IPS-15b (cell line): Measurements from ENCODE around the gene PLEKHH2.
A peak's percentile ranks its signal among the peaks of the same experiment; 100 is the strongest.
"Not testable (repeated sequence)": the region's sequence is repeated elsewhere in the genome, so short reads cannot be mapped to it uniquely, and the experiment has no call there.

ENCODE experiments used
- H3K27me3 ChIP-seq: one replicate; pipeline ENCODE4 v1.6.1; 2013; ENCODE audit warnings: low read length; ENCODE audit not compliant: control insufficient read depth, insufficient read depth
- H3K36me3 ChIP-seq: one replicate; pipeline ENCODE4 v1.6.1; 2013; ENCODE audit warnings: low read length; ENCODE audit not compliant: control insufficient read depth, insufficient read depth
- H3K4me1 ChIP-seq: one replicate; pipeline ENCODE4 v1.6.1; 2013; ENCODE audit warnings: mild to moderate bottlenecking, low read length; ENCODE audit not compliant: control insufficient read depth, insufficient read depth
- H3K4me3 ChIP-seq: one replicate; pipeline ENCODE4 v1.5.1; 2013; ENCODE audit warnings: low read depth, low read length
- H3K9ac ChIP-seq: one replicate; pipeline ENCODE4 v1.6.1; 2013; ENCODE audit warnings: low read depth, mild to moderate bottlenecking, low read length
- H3K9me3 ChIP-seq: one replicate; pipeline ENCODE4 v1.6.1; 2013; ENCODE audit warnings: mild to moderate bottlenecking, low read length; ENCODE audit not compliant: control insufficient read depth, insufficient read depth

The PLEKHH2 gene

GRCh38 chr2:43648994-43649701 lies 12.1 kb downstream of the PLEKHH2 start:
- Histone ChIP-seq H3K36me3 (no peaks in the 10 kb centered on the region), H3K4me1 (no peaks in the 10 kb centered on the region), H3K4me3 (no peak overlapping the region), H3K9me3 (no peaks in the 10 kb centered on the region), H3K27me3 (no peaks in the 10 kb centered on the region), H3K9ac (no peak overlapping the region)

DNA sequence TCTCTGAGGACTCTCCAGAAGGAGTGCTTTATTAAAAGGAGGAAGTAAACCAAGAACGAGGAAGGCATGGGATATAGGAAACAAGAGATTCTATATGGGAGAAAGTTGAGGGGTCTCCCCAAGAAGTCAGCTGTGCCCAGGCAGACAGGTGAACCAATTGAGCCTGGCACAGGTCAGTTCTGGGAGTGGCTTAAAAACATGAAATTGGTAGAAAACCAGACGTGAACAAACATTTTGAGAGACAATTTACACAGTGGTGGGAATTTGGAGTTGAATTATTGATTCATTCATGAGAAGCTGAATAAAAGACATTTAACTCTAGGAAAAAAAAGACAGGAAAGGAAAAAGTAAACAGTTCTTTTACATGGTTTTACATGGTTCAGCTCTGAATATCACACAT lies 16.4 kb downstream of the PLEKHH2 start:
- no peak overlapping the region for H3K9ac ChIP-seq
- H3K27me3 ChIP-seq, result no peaks in the 10 kb centered on the region
- no peaks in the 10 kb centered on the region for H3K4me1 ChIP-seq
- H3K4me3 ChIP-seq, result no peak overlapping the region
- H3K9me3 ChIP-seq, result no peaks in the 10 kb centered on the region
- H3K36me3 ChIP-seq, result no peaks in the 10 kb centered on the region

DNA sequence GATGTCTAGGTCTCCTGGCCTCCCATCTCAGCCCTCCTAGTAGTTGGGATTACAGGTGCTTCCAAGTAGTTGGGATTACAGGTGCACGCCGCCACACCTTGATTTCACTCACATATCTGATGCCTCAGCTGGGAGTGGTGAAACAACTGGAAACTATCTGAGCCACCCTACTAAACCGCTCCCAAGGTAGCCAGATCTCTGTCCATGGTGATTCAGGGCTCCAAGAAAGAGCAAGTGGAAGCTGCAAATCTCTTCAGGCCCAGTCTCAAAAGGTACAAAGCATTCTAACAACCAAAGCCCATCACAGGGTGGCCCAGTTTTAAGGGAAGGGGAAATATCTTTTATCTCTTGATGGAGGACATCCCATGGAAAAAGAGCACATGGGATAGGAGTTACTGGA lies 20.2 kb downstream of the PLEKHH2 start:
- Histone ChIP-seq H3K9me3 (no peaks in the 10 kb centered on the region), H3K27me3 (no peaks in the 10 kb centered on the region), H3K4me3 (no peak overlapping the region), H3K9ac (no peak overlapping the region), H3K36me3 (no peaks in the 10 kb centered on the region), H3K4me1 (no peaks in the 10 kb centered on the region)

- Histone ChIP-seq H3K4me3 (peak overlapping the region; percentile 70), H3K4me1 (no peaks in the 10 kb centered on the region), H3K9me3 (no peaks in the 10 kb centered on the region), H3K27me3 (no peaks in the 10 kb centered on the region), H3K9ac (no peak overlapping the region), H3K36me3 (no peaks in the 10 kb centered on the region)
Observed at GRCh38 chr2:43675646-43676321, 38.7 kb downstream of the PLEKHH2 start.

- Histone ChIP-seq H3K9me3 (no peaks in the 10 kb centered on the region), H3K9ac (no peak within 1 kb of the TSS), H3K27me3 (no peaks in the 10 kb centered on the region), H3K36me3 (no peaks in the 10 kb centered on the region), H3K4me3 (peak within 1 kb of the TSS; percentile 70), H3K4me1 (no peaks in the 10 kb centered on the region)
Observed at GRCh38 chr2:43676322-43677050, 39.4 kb downstream of the PLEKHH2 start, which contains the start of gene C1GALT1C1L. C1GALT1C1L (minus strand) TSS chr2:43676429; CDS start chr2:43676322, 107 bp downstream.

- not testable (repeated sequence) for H3K36me3 ChIP-seq, H3K9me3 ChIP-seq, H3K27me3 ChIP-seq, H3K9ac ChIP-seq, H3K4me1 ChIP-seq, H3K4me3 ChIP-seq
Observed at GRCh38 chr2:43677783-43678182, 40.7 kb downstream of the PLEKHH2 start.

GRCh38 chr2:43685357-43685756 lies 48.3 kb downstream of the PLEKHH2 start:
- no peaks in the 10 kb centered on the region for H3K4me1 ChIP-seq
- H3K4me3 ChIP-seq, result no peak overlapping the region
- no peaks in the 10 kb centered on the region for H3K36me3 ChIP-seq
- no peaks in the 10 kb centered on the region for H3K9me3 ChIP-seq
- no peaks in the 10 kb centered on the region for H3K27me3 ChIP-seq
- H3K9ac ChIP-seq, result no peak overlapping the region

- H3K4me1 ChIP-seq, result no peaks in the 10 kb centered on the region
- no peaks in the 10 kb centered on the region for H3K36me3 ChIP-seq
- H3K9ac ChIP-seq, result no peak overlapping the region
- no peaks in the 10 kb centered on the region for H3K27me3 ChIP-seq
- no peak overlapping the region for H3K4me3 ChIP-seq
- no peaks in the 10 kb centered on the region for H3K9me3 ChIP-seq
Observed at GRCh38 chr2:43689999-43690398, 52.9 kb downstream of the PLEKHH2 start.

DNA sequence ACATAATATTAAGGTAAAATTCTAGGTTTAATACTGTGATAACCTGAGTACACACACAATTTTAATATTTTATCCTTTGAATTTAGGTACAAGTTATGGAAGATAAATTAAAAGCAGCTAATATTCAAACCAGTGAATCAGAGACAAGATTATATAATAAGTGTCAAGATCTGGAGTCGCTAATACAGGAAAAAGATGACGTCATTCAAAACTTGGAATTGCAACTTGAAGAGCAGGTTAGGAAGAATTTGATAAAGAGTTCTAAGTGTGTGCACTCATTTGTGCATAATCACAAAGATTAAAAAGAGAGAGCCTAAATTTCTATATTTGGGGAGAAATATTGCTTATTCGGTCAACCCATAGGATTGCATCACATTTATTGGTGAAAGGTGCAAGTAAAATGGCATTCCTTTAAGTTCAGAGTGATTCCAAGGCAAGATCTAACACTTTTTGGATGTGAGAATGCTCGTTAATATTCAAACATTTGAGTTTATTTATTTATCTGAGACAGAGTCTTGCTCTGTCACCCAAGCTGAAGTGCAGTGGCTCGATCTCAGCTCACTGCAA lies 55.5 kb downstream of the PLEKHH2 start:
- no peaks in the 10 kb centered on the region for H3K27me3 ChIP-seq
- H3K4me3 ChIP-seq, result no peak overlapping the region
- no peaks in the 10 kb centered on the region for H3K36me3 ChIP-seq
- H3K4me1 ChIP-seq, result no peaks in the 10 kb centered on the region
- H3K9ac ChIP-seq, result no peak overlapping the region
- H3K9me3 ChIP-seq, result no peaks in the 10 kb centered on the region

- not testable (repeated sequence) for H3K9ac ChIP-seq, H3K27me3 ChIP-seq, H3K4me3 ChIP-seq, H3K4me1 ChIP-seq, H3K9me3 ChIP-seq, H3K36me3 ChIP-seq
Observed at GRCh38 chr2:43698140-43698539, 61.1 kb downstream of the PLEKHH2 start.

GRCh38 chr2:43699761-43700160 lies 62.7 kb downstream of the PLEKHH2 start:
- Histone ChIP-seq H3K36me3 (no peaks in the 10 kb centered on the region), H3K9me3 (no peaks in the 10 kb centered on the region), H3K4me1 (no peaks in the 10 kb centered on the region), H3K27me3 (no peaks in the 10 kb centered on the region), H3K9ac (no peak overlapping the region), H3K4me3 (no peak overlapping the region)
